GM18505 (cell line): ENCODE measurements around the gene COX5A.

Experiments
- ATAC-seq: cut with Tn5 transposase; IDR thresholded peaks from one replicate; pipeline ENCODE4 v1.9.1; 2021; ENCODE audit not compliant: unreplicated experiment
- POLR2A ChIP-seq: IDR thresholded peaks from 4 replicates; pipeline ENCODE4 v1.6.1; 2011; ENCODE audit warnings: borderline replicate concordance; ENCODE audit not compliant: insufficient read depth, insufficient read length; ENCODE audit errors: extremely low read depth

COX5A gene

DNA sequence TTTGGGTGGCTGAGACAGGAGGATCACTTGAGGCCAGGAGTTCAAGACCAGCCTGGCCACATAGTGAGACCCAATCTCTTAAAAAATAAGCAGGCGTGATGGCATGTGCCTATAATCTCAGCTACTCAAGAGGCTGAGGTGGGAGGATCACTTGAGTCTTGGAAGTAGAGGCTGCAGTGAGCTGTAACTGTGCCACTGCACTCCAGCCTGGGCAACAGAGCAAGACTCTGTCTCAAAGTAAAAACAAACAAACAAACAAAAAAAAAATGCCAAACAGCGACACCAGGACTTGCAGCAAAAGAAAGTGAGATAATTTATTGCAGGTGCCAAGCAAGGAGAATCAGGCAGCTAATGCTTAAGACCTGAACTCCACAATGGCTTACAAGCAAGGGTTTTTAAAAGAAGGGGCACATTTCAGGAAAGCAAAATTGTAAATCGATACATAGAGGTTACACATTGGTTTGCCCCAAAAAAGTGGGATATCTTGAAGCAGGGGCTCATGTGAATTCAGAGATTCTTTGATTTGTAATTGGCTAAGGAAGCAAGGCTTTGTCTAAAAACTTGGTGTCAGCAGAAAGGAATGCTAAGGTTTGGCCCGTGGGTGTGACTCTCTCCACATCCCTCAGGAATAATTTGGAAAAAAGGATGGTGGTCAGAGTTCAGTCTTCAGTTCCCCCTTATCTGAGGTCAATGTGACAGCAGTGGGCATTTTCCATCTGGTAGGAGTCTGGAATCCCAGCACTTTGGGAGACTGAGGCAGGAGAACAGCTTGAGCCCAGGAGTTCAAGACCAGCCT lies 53.2 kb downstream of the COX5A start:
- TF ChIP-seq POLR2A, result no peak
- no peak for ATAC-seq

DNA sequence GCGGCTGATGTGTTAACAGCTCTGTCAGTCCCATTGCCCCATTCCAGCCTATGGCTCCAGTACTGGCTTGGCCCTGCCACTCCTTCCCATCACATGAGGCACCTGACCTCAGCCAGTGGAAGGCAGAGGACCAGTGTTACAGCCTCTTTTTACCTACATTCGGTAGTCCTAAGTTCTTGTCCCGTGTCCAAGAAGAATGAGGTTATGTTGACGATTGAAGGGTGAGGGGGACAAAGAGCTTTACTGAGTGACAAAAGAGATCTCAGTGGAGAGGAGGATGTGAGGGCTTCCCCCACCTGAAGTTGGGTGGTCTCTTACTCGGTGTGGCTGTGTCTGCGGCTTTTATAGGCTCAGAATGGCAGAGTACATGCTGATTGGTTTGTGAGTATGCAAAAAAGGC lies 55.3 kb downstream of the COX5A start:
- TF ChIP-seq POLR2A, result no peak
- no peak for ATAC-seq

DNA sequence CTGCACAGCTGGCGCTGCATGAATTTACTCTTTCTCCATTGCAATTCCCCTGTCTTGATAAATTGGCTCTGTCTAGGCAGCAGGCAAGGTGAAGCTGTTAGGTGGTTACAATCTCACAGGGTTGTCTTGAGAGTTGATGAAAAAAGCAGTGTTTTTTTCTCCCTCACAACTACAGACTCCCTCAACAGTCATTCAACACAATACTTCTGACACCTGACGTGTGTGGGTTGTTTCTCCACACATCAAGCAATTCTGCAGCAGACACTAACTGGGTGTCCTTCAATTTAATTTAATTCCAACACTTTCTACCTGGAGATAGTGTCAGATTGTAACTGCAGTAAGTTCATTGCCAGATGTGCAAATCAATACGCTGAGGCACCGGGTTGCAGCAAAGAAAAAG lies 59.6 kb downstream of the COX5A start:
- no peak for ATAC-seq
- TF ChIP-seq POLR2A, result no peak

DNA sequence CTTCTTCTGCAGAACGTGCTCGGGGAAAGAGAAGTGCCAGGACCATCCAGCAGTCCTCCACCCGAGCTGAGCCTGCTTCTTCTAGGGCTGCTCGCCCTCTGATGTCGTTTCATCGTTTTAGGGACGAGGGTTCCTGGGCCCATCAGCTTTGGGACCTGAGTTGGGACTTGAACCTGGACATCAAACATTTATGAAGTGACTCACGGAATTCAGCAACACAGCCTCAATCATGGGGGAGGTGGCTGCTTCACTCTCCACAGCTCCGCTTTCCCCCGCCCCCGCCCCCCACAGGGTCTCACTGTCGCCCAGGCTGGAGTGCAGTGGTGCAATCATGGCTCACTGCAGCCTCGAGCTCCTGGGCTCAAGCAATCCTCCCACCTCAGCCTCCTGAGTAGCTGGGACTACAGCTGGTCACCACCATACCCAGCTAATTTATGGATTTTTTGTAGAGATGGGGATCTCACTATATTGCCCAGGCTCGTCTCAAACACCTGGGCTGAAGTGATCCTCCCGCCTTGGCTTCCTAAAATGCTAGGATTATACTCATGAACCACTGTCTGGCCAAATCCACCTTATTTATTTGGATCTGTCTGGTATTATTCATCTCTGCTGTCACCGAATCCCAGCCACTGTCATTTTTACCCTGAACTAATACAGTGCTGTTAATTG lies 64.0 kb downstream of the COX5A start:
- no peak for ATAC-seq
- no peak for TF ChIP-seq POLR2A

DNA sequence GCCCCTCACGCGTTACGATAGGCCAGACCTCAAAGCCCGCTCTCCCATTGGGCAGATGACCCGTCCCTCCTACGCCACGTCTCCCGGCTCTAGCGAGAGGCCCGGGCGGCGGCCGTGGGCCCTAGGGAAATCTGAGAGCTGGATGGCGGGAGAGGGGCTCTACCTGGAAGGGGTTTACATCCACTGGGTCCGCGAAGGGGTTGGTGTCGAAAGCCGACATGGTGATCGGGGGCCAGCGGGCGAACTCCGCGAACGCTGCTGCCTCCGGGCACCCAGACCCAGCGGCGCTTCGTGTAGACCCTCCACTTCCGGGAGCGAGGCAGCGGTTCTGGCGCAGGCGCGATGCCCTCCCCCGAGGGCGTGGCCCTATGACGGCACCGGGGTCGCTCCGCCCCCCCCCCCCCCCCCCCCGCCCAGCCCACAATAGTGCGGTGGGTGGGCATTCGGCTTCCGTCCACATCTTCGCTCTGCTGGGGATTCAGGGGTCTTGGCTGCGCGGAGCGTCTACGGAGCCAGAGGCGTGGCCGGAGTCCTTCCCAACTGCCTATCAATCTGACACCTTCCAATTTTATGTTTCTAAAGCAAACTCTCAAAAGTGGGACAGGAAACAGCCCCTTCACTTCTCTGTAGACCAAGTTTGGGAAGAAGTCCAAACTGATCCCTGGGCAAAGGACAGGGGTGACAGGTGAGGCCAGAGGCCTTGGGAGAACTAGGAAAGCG lies 64.7 kb downstream of the COX5A start, which contains the start of gene SCAMP2:
SCAMP2 (minus strand) TSS at position 330 of the 720 bp plus-strand sequence; CDS start at position 220, 110 bp downstream.
- peak; percentile 93 for TF ChIP-seq POLR2A
- peak; percentile 70 for ATAC-seq

DNA sequence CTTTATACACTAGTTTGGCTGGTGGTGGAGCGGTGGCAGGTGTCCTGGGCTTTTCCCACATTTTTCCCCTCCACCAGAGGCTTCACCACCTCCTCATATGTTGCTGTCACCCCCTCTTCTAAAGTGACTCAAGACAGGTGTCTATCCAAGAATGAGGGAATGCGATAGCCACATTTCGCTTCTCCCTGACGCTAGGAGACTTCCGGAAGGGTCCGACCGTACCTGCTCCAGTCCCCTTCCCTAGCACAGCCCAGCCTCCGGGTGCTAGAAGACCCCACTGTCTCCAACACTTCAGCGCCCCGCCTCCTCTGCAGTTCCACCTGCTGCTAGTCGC lies 65.2 kb downstream of the COX5A start:
- TF ChIP-seq POLR2A, result no peak
- ATAC-seq, result no peak

DNA sequence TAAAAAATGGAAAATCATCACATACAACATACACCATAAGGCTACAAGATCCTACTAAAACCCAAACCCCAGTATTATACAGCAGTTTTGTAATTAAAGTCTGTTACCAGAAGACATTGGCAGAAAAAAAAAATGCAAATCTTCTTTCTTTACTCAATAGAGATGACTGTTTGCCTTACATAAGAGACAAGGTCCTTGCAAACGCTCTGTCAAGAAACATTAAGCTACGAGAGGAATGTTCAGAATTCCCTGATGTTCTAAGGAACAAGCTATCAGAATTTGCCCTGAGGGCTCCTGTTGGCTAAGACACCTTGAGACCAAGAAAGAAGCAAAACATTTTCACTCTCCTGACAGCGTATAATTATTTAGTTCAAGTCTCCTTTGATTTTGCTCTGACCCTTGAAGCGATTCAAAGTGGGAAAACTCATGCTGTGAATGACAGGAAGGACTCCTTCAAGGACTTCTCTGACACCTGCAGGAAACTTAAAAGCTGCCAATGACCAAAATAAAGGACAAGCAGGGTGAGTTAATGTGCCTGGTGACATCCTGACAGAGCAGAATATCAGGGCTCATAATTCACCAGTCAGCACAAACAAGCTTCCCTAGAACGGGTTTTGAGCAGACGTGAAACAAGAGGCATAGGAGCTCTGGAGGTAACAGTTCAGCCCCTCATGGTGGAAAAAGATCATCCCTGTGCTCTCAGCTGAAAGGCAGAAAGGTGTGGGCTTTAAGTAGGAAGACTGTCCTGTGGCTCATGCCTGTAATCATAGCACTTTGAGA lies 67.2 kb downstream of the COX5A start:
- no peak for ATAC-seq
- no peak for TF ChIP-seq POLR2A
